SJSA1 (cell line): ENCODE data around the gene ERC2. TPM values are rescaled to one million over a fixed set of nuclear protein-coding genes. Genes with fewer than 3 reads are reported as not detected.

Source experiments
- DNase-seq, 2 experiments: peaks; one replicate each; pipeline ENCODE4 v3.0.0-alpha.2; 2015 to 2020; ENCODE audit warnings: low spot score in 2 of 2, low read depth in 1 of 2
- H3K27ac ChIP-seq: fragments of 250-450 bp; sonication (Bioruptor Pico); 2 replicates; pipeline ENCODE4 v1.5.1; 2020; ENCODE audit warnings: mild to moderate bottlenecking, moderate library complexity
- H3K27me3 ChIP-seq: fragments of 250-450 bp; sonication (Bioruptor Pico); replicated peaks from 2 replicates; pipeline ENCODE4 v1.5.1; 2020; ENCODE audit warnings: mild to moderate bottlenecking, moderate library complexity
- H3K36me3 ChIP-seq: fragments of 250-450 bp; sonication (Bioruptor Pico); 2 replicates; pipeline ENCODE4 v1.5.1; 2020; ENCODE audit warnings: mild to moderate bottlenecking
- H3K4me1 ChIP-seq: fragments of 250-450 bp; sonication (Bioruptor Pico); replicated peaks from 2 replicates; pipeline ENCODE4 v1.6.1; 2021; ENCODE audit warnings: mild to moderate bottlenecking
- H3K4me3 ChIP-seq: fragments of 250-450 bp; sonication (Bioruptor Pico); 2 replicates; pipeline ENCODE4 v1.5.1; 2020; ENCODE audit warnings: mild to moderate bottlenecking
- H3K9me3 ChIP-seq: fragments of 250-450 bp; sonication (Bioruptor Pico); replicated peaks from 2 replicates; pipeline ENCODE4 v1.5.1; 2020; ENCODE audit warnings: mild to moderate bottlenecking
- total RNA-seq: library from RNA; depleted of rRNA; stranded (reverse); fragments of >200 nt; shearing (Covaris generic); gene quantifications from 2 replicates; pipeline ENCODE4 v1.2.3, GENCODE V29; 2014

Gene ERC2
- total RNA-seq, 1 experiment from 2014 or later: 0.13 TPM

- H3K4me1 ChIP-seq: peaks cover 22% of the 10 kb centered on the region
- DNase-seq: no peak
Observed at GRCh38 chr3:55719508-55719907, 748.8 kb downstream of the ERC2 start.

GRCh38 chr3:55719006-55719405 is 749.3 kb downstream of the ERC2 start:
- no peak overlapping the region for H3K4me3 ChIP-seq
- no peaks in the 10 kb centered on the region for H3K9me3 ChIP-seq
- H3K27me3 ChIP-seq: no peaks in the 10 kb centered on the region
- peak overlapping the region; percentile 18 for H3K27ac ChIP-seq
- no peaks in the 10 kb centered on the region for H3K36me3 ChIP-seq
- no peak for DNase-seq
- H3K4me1 ChIP-seq: peaks cover 22% of the 10 kb centered on the region

More at GRCh38 chr3:55719508-55719907, 748.8 kb downstream of the ERC2 start:
- Histone ChIP-seq H3K4me3 (no peak overlapping the region), H3K27me3 (no peaks in the 10 kb centered on the region), H3K36me3 (no peaks in the 10 kb centered on the region), H3K9me3 (no peaks in the 10 kb centered on the region), H3K27ac (peak overlapping the region; percentile 18)

DNA sequence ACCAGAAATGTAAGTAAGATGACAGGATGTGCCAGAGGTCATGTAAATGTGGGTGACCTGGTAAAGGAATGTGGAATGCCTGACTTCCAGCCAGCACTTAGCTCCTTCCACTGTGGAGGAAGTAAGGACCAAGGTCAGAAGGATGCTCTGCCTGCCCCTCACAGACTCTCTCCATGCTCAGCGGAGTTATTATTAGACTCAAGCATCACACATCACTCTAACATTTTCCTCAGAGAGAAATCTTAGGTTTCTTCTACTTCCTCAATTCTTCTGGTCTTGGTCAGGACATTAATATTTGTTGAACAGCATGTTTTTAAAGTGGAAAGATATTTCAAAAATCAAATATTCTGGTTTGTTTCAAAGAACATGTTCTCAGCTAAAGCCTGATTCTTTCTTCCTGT is 749.7 kb downstream of the ERC2 start:
- Histone ChIP-seq H3K4me3 (no peak overlapping the region), H3K27ac (peak overlapping the region; percentile 18), H3K36me3 (no peaks in the 10 kb centered on the region), H3K4me1 (peaks cover 22% of the 10 kb centered on the region), H3K27me3 (no peaks in the 10 kb centered on the region), H3K9me3 (no peaks in the 10 kb centered on the region)
- DNase-seq: peak in 1 of 2 experiments; percentile 31

- H3K27me3 ChIP-seq: no peaks in the 10 kb centered on the region
- H3K9me3 ChIP-seq: no peaks in the 10 kb centered on the region
- DNase-seq: no peak
- H3K4me3 ChIP-seq: no peak overlapping the region
- no peaks in the 10 kb centered on the region for H3K36me3 ChIP-seq
- no peak overlapping the region for H3K27ac ChIP-seq
- H3K4me1 ChIP-seq: peaks cover 22% of the 10 kb centered on the region
Observed at GRCh38 chr3:55718074-55718473, 750.2 kb downstream of the ERC2 start.

DNA sequence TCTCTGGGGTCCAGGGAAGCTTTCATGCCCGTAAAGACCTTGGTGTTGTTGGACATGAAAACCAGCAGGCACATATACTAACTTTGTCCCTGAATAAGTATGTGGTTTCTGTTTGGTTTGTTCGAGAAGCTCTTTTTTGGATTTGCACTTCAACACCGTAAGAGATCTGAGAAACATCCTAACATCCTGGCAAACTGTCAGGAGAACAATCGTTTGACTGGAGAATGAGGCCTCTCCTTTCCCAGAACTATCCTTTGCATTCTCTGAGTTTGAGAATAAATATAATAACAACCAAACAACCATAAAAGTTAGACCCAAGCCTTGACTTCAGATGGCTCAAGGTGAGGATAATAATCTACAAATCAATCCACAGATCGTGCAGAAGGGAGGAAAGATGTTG is 750.8 kb downstream of the ERC2 start:
- Histone ChIP-seq H3K36me3 (no peaks in the 10 kb centered on the region), H3K4me1 (peaks cover 22% of the 10 kb centered on the region), H3K9me3 (no peaks in the 10 kb centered on the region), H3K27ac (no peak overlapping the region), H3K27me3 (no peaks in the 10 kb centered on the region), H3K4me3 (no peak overlapping the region)
- DNase-seq: no peak

DNA sequence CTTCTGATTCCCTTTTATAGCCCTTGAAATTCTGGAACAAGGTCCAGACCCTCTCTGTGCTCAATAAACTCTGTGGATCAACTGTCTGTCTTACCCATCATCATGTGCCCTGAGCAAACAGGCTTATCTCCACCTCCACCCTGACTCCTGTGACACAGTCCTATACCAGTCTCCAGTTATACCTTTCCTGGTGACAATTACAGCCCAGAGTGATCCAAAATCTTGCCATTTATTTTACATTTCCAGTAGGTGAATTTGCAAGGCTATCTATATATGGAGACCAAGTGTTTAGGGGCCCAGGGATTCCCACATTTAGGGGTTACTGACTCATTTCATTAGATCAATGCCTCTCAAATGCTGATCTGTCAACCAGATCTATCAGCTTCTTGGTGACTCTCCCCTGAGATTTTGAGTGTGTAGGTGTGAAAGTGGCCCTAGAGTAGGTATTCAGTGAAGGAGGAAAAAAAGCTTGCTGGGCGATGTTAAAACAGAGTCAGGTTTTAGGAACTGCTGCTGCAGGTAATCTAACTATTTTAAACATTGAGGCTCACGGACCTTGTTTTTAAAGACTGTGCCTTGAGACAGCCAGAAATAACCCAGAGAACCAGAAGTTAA is 751.5 kb downstream of the ERC2 start:
- H3K36me3 ChIP-seq: no peaks in the 10 kb centered on the region
- peaks cover 22% of the 10 kb centered on the region for H3K4me1 ChIP-seq
- H3K4me3 ChIP-seq: no peak overlapping the region
- no peaks in the 10 kb centered on the region for H3K9me3 ChIP-seq
- no peak overlapping the region for H3K27ac ChIP-seq
- no peak for DNase-seq
- H3K27me3 ChIP-seq: no peaks in the 10 kb centered on the region

GRCh38 chr3:55716044-55716443 is 752.2 kb downstream of the ERC2 start:
- Histone ChIP-seq H3K4me1 (peaks cover 22% of the 10 kb centered on the region), H3K27ac (no peak overlapping the region), H3K27me3 (no peaks in the 10 kb centered on the region), H3K9me3 (no peaks in the 10 kb centered on the region), H3K36me3 (no peaks in the 10 kb centered on the region), H3K4me3 (no peak overlapping the region)
- DNase-seq: no peak

DNA sequence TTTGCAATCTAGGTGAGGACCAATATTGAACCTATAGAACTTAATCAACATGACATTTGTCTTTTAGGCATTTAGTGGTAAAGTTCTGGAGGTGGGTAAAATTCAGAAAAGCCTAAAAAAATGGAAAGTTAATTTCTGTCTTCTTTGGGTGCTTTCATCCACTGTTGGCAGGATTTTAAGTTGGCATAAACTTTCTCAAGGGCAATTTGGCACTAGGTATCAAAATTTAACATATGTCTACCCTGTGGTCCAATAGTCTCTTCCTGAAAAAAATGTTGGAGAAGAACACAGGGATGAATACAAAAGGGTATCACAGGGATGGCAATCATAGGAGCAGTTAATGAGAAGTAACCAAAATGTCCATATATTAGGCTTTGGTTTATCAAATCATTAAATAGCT is 754.2 kb downstream of the ERC2 start:
- Histone ChIP-seq H3K9me3 (no peaks in the 10 kb centered on the region), H3K4me1 (peaks cover 16% of the 10 kb centered on the region), H3K4me3 (no peak overlapping the region), H3K27me3 (no peaks in the 10 kb centered on the region), H3K27ac (no peak overlapping the region), H3K36me3 (no peaks in the 10 kb centered on the region)
- no peak for DNase-seq

- Histone ChIP-seq H3K27me3 (no peaks in the 10 kb centered on the region), H3K27ac (no peak overlapping the region), H3K9me3 (no peaks in the 10 kb centered on the region), H3K4me3 (no peak overlapping the region), H3K4me1 (no peaks in the 10 kb centered on the region), H3K36me3 (no peaks in the 10 kb centered on the region)
- DNase-seq: no peak
Observed at GRCh38 chr3:55711646-55712045, 756.6 kb downstream of the ERC2 start.

DNA sequence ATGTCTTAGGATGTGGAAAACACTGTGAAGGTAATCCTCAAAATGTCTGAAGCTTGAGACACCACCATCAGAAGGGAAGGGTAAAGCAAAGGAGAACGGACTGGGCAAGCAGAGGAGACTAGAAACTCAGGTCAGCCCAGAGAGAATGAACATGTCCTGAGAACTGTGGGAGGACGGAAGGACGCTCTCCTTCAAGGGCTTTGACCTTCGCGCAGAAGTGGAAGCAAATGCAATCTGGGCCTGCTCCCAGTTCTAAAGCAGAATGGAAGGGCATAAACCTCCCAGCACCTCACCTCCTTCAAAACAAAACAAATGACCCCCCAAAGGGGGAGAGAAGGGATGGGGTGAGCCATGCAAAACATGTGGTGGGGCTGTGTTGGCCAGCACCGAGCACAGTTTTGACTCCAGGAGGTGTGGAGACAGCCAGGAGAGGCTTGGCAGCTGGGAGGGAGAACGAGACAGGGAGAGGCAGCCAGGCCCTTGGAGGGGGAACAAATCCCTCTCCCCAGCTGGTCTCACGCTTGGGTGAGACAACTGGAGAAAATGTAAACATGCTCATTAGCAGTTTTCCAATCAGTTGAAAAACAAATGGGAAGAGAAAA is 758.8 kb downstream of the ERC2 start:
- no peaks in the 10 kb centered on the region for H3K9me3 ChIP-seq

GRCh38 chr3:55708921-55709320 is 759.3 kb downstream of the ERC2 start:
- H3K4me1 ChIP-seq: peaks cover 4% of the 10 kb centered on the region; the same call in 1 of the 2 replicates
- no peak overlapping the region for H3K4me3 ChIP-seq
- no peak overlapping the region for H3K27ac ChIP-seq
- no peaks in the 10 kb centered on the region for H3K36me3 ChIP-seq
- H3K27me3 ChIP-seq: no peaks in the 10 kb centered on the region
- no peaks in the 10 kb centered on the region for H3K9me3 ChIP-seq
- no peak for DNase-seq

More for the DNA sequence above, 758.8 kb downstream of the ERC2 start:
- H3K27ac ChIP-seq: no peak overlapping the region
- no peaks in the 10 kb centered on the region for H3K36me3 ChIP-seq
- no peaks in the 10 kb centered on the region for H3K27me3 ChIP-seq
- 0 out of 2 replicates have a peak, but pooled peaks cover 3% of the 10 kb centered on the region for H3K4me1 ChIP-seq
- no peak overlapping the region for H3K4me3 ChIP-seq
- DNase-seq: no peak

DNA sequence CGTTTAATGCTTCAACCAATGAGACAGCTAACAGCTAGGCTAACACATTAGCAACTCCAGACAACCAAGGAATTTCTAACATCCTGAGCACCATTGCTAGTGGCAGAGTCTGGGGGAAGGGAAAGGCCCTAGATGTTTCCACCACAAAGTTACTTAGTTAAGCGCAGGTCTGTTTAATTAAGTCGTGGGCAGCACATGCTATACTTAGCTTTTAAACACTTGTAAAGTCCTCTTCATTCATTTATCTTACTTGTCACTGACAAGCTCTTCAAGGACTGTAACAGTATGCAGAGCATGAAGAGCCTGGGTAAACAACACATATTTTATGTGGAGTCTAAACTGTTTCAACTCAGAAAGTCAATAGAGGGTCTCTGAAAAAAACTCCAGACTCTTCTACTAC is 760.0 kb downstream of the ERC2 start:
- no peak overlapping the region for H3K4me3 ChIP-seq
- no peaks in the 10 kb centered on the region for H3K27me3 ChIP-seq
- H3K36me3 ChIP-seq: no peaks in the 10 kb centered on the region
- DNase-seq: no peak
- no peaks in the 10 kb centered on the region for H3K9me3 ChIP-seq
- H3K27ac ChIP-seq: no peak overlapping the region
- peaks cover 10% of the 10 kb centered on the region for H3K4me1 ChIP-seq

- Histone ChIP-seq H3K4me3 (no peak overlapping the region), H3K27ac (no peak overlapping the region), H3K9me3 (no peaks in the 10 kb centered on the region), H3K36me3 (no peaks in the 10 kb centered on the region), H3K4me1 (peaks cover 46% of the 10 kb centered on the region), H3K27me3 (no peaks in the 10 kb centered on the region)
- no peak for DNase-seq
Observed at GRCh38 chr3:55704521-55704920, 763.7 kb downstream of the ERC2 start.

DNA sequence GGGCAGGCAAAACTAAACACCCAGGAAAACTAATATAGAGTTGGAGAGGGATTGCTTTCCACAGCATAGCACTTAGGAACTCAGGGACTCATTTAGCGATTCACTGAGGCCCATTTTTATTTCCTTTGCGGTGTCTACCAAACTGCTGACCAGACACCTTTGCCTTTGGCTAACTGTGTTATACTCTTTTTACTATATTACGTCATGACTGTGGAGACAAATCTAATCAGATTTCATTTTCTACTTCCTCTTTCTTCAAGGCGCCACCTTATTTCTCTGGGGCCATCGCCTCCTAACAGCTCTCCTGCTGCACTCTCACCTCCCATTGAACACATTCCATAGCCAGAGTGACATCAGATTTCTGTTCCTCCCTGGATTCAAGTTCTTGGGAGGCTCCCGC is 765.4 kb downstream of the ERC2 start:
- Histone ChIP-seq H3K4me1 (peaks cover 59% of the 10 kb centered on the region), H3K36me3 (no peaks in the 10 kb centered on the region)

More for the DNA sequence above, 765.4 kb downstream of the ERC2 start:
- DNase-seq: no peak
- Histone ChIP-seq H3K27me3 (no peaks in the 10 kb centered on the region), H3K4me3 (no peak overlapping the region), H3K27ac (peak overlapping the region; percentile 52), H3K9me3 (no peaks in the 10 kb centered on the region)
